Activated effector memory CD4-positive, alpha-beta T cell treated with anti-CD3 and anti-CD28 coated beads, Interleukin-2, amount 50 U/mL, for 16 hours (primary cell): Measurements from ENCODE around the gene ST8SIA4.
"Not testable (repeated sequence)": the region's sequence is repeated elsewhere in the genome, so short reads cannot be mapped to it uniquely, and the experiment has no call there.

Experiments
- DNase-seq: peaks from one replicate; pipeline ENCODE4 v3.0.0-alpha.2; 2020

Gene ST8SIA4

GRCh38 chr5:100827481-100827889, 75.6 kb downstream of the ST8SIA4 start:
- DNase-seq = no peak

DNA sequence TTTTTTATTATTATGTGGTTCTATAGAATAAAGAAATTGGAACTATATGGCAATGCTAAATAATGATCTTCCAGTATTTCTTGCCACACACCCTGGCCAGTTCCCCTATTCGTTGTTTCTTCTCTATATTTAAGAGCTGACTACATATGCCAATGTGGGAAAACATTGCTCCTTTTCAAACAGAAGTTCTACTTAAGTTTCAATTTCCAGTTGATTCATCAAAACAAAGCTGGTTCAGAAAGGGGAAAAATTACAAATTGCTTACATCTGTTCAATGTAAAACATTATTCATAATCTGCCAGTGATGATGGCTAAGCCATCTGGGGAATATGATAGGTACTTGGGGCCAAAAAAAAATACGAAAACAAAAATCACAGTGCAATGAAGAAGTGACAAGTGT, 76.9 kb downstream of the ST8SIA4 start:
- no peak for DNase-seq

DNA sequence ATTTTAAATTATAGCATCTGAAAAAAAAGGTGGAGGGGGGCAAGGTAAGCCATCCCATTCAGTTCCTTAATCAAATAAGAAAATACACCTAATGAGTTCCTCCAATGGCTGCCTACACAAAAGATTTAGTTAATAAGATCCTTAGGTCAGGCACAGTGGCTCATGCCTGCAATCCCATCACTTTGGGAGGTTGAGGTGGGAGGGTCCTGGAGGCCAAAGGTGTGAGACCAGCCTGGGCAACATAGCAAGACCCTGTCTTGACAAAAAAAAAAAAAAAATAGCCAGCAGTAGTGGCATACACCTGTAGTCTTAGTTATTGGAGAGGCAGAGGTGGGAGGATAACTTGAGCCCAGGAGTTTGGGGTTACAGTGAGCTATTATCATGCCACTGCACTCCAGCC, 78.4 kb downstream of the ST8SIA4 start:
- no peak for DNase-seq

- DNase-seq = no peak
These were observed 79.3 kb downstream of the ST8SIA4 start for GRCh38 chr5:100823812-100824211.

- DNase-seq = no peak
These were observed 81.3 kb downstream of the ST8SIA4 start for GRCh38 chr5:100821751-100822150.

DNA sequence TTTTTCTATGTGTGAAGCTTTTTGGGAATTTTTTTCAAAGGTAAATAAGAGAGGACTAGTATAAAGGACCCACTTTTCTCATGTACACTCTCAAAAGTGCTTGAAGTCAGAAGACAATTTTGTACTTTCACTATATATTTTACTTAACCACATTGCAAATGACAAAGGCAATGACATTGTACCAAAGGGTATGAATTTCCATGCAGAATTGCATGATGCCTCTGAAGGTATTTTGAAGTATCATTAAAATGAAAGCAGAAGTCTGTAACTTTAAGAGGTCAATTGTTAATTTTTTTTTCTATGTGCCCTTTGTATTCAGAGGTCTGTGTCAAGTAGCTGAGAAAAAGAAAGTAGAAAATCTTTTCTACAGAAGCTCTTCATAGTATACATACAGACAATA, 84.7 kb downstream of the ST8SIA4 start:
- no peak for DNase-seq

GRCh38 chr5:100803397-100803796, 99.7 kb downstream of the ST8SIA4 start:
- DNase-seq = no peak

- DNase-seq = no peak
These were observed 100.9 kb downstream of the ST8SIA4 start for GRCh38 chr5:100802208-100802607.

DNA sequence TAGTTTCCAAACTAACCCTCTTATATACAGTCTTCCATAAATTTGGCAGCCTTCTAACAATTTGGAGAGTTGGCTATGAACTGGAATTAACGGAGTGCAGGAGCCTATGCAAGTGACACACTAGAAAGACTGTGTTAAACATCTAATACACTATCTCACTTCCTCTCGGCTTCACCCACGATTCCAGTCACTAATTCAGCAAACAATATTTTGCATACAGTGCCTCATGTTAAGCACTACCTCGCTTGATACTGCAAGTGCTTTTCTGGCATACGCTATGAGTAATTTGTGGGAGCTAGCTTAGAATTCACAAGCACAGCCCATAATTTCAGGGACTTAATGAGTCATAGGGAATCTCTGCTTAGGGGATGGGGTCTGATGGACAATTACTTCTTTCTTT, 102.5 kb downstream of the ST8SIA4 start:
- no peak for DNase-seq

DNA sequence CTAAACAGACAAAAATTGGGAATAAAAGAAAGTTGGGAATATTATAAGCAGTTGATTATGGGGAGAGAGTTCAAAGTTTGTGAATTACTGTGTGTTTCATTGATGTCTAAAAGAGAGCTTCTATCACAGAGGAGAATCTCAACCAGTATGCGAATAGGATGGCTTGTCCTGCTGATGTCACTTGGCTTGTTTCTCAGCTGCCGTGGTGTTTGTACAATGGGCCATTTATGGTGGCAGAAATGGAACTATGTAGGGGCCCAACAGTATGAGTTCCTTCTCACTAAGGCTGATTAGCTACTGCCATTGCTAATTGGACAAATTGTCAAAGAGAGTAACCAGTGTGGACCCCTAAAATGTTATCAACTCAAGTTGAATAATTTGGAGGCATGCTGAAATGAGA, 103.9 kb downstream of the ST8SIA4 start:
- DNase-seq = no peak

DNA sequence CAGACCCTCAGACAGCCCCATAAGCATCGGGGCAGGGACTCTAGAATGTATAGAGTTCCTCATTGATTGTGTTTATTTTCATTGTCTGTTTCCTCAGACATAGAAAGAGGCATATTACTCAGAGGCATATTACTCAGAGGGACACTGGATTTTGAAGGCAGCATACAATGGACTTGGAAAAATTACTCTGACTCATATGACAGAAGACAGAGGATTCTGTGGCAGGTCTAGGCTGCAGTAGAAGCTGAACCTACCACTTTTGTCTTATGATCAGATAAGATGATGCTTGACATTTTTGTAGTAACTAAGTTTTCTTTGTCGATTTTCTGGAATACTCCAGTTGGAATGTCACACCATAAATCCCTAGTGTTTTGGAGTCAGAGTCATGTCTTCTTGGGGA, 105.2 kb downstream of the ST8SIA4 start:
- no peak for DNase-seq

DNA sequence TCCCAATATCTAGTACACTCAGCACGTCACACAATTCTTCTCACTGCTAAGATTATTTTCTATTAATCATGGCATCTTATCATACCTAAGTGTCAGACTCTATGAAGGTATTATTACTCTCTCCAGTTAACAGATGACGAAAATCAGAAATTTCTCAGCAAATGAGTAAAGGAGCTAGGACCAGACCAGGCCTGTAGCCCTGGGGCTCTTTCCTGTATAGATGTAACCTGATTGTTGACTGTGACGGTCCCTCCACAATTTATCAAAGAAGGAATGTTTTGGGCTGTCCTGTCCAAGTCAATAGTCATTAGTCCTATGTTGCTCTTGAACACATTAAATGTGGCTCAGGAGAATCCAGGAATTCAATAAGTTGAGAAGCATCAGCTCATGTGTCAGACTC, 106.2 kb downstream of the ST8SIA4 start:
- no peak for DNase-seq

GRCh38 chr5:100794844-100795243, 108.2 kb downstream of the ST8SIA4 start:
- no peak for DNase-seq

DNA sequence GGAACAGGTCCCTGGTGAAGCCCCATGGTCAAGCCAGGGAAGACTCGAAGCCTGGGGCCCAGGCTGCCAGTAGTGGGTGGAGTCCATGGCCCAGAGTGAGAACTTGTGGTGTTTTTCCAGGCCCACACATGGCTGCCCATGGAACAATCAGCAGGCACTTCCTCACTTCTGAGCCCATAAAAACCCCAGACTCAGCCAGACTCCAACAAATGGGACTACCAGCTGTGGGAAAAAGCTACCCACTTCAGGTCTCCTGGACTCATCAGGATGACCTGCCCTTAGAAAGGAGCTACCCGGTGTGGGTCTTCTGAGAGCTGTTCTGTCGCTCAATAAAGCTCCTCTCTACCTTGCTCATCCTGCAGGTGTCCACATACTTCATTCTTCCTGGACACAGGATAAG, 108.9 kb downstream of the ST8SIA4 start:
- DNase-seq = no peak

GRCh38 chr5:100792781-100793180, 110.3 kb downstream of the ST8SIA4 start:
- DNase-seq = no peak

DNA sequence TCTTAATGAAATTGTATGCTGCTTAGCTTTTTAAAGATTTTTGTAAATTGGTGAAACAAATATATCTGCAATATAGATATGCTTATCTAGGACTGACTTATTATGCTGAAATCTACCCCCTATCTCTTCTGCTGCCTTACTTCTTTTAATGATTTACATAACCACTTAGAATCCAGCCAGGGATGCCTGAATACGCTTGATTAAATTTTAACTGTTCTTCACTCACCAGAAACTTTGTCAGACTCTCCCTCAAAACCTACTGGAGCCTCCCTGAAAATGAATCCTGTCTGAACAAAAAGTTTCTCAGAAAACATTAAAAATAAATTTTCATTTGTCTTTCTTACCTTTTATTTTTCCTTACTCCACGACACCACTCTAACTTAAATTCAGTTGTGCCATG, 111.7 kb downstream of the ST8SIA4 start:
- no peak for DNase-seq

GRCh38 chr5:100790951-100791350, 112.1 kb downstream of the ST8SIA4 start:
- no peak for DNase-seq

DNA sequence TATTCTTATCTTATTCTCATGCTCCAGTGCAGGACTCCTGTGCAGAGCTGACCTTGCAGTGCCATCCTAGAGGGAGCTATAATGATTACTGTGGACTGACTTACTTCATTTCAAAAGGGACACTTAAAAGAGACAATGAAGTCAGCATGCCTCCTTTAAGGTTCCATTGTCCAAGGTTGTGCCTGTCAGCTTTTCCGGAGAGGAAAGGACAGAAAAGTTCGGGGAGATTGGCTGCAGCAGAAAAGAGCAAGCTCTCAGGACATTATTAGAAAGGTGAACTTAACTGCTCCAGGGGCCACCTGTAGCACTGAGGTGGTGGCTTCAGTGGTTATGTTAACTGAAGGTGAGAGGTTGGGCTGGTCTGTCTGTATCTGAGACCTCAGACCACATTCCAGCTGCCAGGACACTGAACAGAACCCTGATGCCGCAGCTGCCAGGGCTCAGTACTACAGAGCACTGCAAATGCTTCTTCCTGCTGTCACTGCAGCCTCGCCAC, 112.9 kb downstream of the ST8SIA4 start:
- no peak for DNase-seq

GRCh38 chr5:100789694-100790093, 113.4 kb downstream of the ST8SIA4 start:
- DNase-seq = no peak

DNA sequence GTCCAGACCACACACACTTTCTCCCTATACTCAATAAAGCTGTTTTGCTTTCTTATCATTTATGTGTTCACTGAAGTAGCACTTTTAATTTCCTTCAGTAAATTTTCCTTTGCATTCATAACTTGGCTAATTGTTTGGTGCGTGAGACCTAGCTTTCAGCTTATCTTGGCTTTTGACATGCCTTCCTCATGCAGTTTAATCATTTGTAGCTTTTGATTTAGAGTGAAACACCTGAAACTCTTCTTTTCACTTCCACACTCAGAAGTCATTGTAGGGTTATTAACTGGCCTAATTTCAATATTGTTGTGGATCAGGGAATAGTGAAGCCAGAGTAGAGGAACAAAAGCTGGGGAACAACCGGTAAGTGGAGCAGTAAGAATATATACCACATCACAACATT, 114.7 kb downstream of the ST8SIA4 start:
- DNase-seq = no peak

DNA sequence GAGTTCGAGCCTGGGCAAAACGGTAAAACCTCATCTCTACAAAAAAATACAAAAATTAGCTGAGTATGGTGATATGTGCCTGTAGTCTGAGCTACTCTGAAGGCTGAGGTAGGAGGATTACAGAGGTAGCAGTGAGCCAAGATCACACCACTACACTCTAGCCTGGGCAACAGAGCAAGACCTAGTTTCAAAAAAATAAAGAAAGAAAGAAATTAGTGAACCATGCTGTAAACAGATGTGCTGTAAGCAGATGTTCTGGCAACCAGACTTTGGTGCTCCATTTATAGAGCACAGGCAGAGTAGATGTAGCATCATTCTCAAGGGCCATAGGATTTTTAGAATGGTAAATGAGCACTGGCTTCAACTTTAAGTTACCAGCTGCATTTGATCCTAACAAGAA, 115.4 kb downstream of the ST8SIA4 start:
- no peak for DNase-seq

DNA sequence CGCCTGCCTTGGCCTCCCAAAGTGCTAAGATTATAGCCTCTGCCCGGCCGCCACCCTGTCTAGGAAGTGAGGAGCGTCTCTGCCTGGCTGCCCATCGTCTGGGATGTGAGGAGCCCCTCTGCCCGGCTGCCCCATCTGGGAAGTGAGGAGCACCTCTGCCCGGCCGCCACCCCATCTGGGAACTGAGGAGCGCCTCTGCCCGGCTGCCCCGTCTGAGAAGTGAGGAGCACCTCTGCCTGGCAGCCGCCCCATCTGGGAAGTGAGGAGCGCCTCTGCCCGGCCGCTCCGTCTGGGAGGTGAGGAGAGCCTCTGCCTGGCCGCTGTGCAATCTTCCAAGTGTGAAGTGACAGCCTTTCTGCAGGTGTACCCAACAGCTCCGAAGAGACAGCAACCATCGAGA, 117.5 kb downstream of the ST8SIA4 start:
- not testable (repeated sequence) for DNase-seq

- no peak for DNase-seq
These were observed 122.7 kb downstream of the ST8SIA4 start for GRCh38 chr5:100780376-100780870.

- DNase-seq = no peak
These were observed 123.3 kb downstream of the ST8SIA4 start for GRCh38 chr5:100779669-100780375.

- DNase-seq = no peak
These were observed 125.3 kb downstream of the ST8SIA4 start for GRCh38 chr5:100777680-100778300.
